ENCODE measurements around the gene TENM4.

Gene TENM4

GRCh38 chr11:79006854-79007253 lies 434.0 kb downstream of the TENM4 start:
- no peak for DNase-seq (ENCODE audit: low spot score)
- TF ChIP-seq CTCF (IDR thresholded peaks at IDR 0.05; ENCODE audit: extremely low read depth, missing control alignments) = no peak

GRCh38 chr11:78996007-78996406 lies 444.8 kb downstream of the TENM4 start:
- no peak for TF ChIP-seq CTCF (IDR thresholded peaks at IDR 0.05; ENCODE audit: extremely low read depth, missing control alignments)
- DNase-seq (ENCODE audit: low spot score) = no peak

GRCh38 chr11:78995171-78995570 lies 445.7 kb downstream of the TENM4 start:
- DNase-seq (ENCODE audit: low spot score) = no peak
- no peak for TF ChIP-seq CTCF (IDR thresholded peaks at IDR 0.05; ENCODE audit: extremely low read depth, missing control alignments)

- DNase-seq (ENCODE audit: low spot score) = no peak
These were observed 446.9 kb downstream of the TENM4 start for GRCh38 chr11:78993802-78994430.

GRCh38 chr11:78991681-78992080 lies 449.1 kb downstream of the TENM4 start:
- DNase-seq (ENCODE audit: low spot score) = no peak
- TF ChIP-seq CTCF (IDR thresholded peaks at IDR 0.05; ENCODE audit: extremely low read depth, missing control alignments) = no peak

More at GRCh38 chr11:78993802-78994430, 446.9 kb downstream of the TENM4 start:
- TF ChIP-seq CTCF (IDR thresholded peaks at IDR 0.05; ENCODE audit: extremely low read depth, missing control alignments) = no peak

GRCh38 chr11:78990261-78990660 lies 450.6 kb downstream of the TENM4 start:
- no peak for DNase-seq (ENCODE audit: low spot score)
- TF ChIP-seq CTCF (IDR thresholded peaks at IDR 0.05; ENCODE audit: extremely low read depth, missing control alignments) = no peak

- DNase-seq (ENCODE audit: low spot score) = no peak
- TF ChIP-seq CTCF (IDR thresholded peaks at IDR 0.05; ENCODE audit: extremely low read depth, missing control alignments) = no peak
These were observed 453.1 kb downstream of the TENM4 start for GRCh38 chr11:78987748-78988147.

Data from GM20000 (cell line).